ENCODE data around the gene OSBPL9. TPM values are rescaled to one million over a fixed set of nuclear protein-coding genes. Genes with fewer than 3 reads are reported as not detected.

Gene OSBPL9
- total and polyA plus RNA-seq, 9 of the 15 experiments (the other 6 are each of a cell fraction or from before 2014, with no cell fraction given) = 43.9 to 217 (median 170) TPM

DNA sequence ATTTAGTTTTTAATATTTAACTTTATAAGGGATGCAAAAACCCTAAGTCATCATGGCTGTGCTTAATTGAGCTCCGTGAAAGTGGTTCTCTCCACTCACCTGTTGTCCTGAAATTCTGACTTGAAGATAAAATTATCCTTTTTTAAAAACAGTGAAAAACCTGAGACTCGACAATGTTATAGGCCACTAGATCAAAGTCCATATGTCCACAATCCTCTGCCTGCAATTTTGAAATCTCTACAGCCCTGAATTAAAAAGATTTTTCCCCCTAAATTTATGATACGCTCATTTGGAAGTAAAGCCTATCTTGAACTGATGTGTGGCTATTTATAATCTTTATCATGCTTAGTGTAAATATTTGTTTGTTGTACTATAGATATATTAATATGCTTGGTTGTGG lies 18.7 kb downstream of the OSBPL9 start:
- Histone ChIP-seq H3K79me2 (ENCODE audit: control insufficient read depth, insufficient read depth, low read length) (peaks cover 73% of the 10 kb centered on the region), H3K9me1 (ENCODE audit: control insufficient read depth, insufficient read depth, low read length) (no peaks in the 10 kb centered on the region), H4K20me1 (replicated peaks; ENCODE audit: control insufficient read depth, insufficient read depth, low read length) (peaks cover 3% of the 10 kb centered on the region; the same call in 1 of the 2 replicates), H3K27ac (ENCODE audit: extremely low read depth, low read depth, low read length) (no peak overlapping the region), H3K9me3 (replicated peaks; ENCODE audit: control insufficient read depth, insufficient read depth, low read depth, low read length) (no peaks in the 10 kb centered on the region), H3K4me1 (replicated peaks in 1 of 2; ENCODE audit: control insufficient read depth in 2 of 2, insufficient read depth in 2 of 2, low read length in 2 of 2) (peaks cover 11 to 30% of the 10 kb centered on the region in 2 experiments; a peak in 4 of 5 replicates), H3K36me3 (ENCODE audit: control insufficient read depth, insufficient read depth, low read length) (peaks cover 3% of the 10 kb centered on the region; the same call in 1 of the 3 replicates), H2AFZ (ENCODE audit: low read depth, low read length) (no peak overlapping the region), H3K9ac (ENCODE audit: insufficient read depth in 1 of 2, low read depth in 2 of 2, low read length in 2 of 2) (no peak overlapping the region), H3K27me3 (ENCODE audit: control insufficient read depth in 2 of 2, insufficient read depth in 2 of 2, low read length in 2 of 2) (no peaks in the 10 kb centered on the region), H3K4me2 (ENCODE audit: insufficient read depth, low read length) (no peak overlapping the region), H3K4me3 (no peak overlapping the region)
- CTCF ChIA-PET (ENCODE audit: low intra/inter-chr PET ratio) = no interaction called here
- WGBS (ENCODE audit: insufficient coverage, low coverage, missing lambda C conversion rate) = 48% methylated on average over 3 of the region's 3 CpGs
- DNase-seq (ENCODE audit: extremely low read depth in 1 of 4, low spot score in 3 of 4) (no peak), FAIRE-seq (no peak), ATAC-seq (no peak)
- BruUV-seq (replicated peaks) = no TSS peak
- intact Hi-C loops (cut with micrococcal nuclease) (no loop called here), in situ Hi-C loops (cut with MboI) (no loop called here)
- POLR2A ChIA-PET = interaction anchor here (0.6 to 4.3 kb wide), 5 partner anchors 12 to 237 kb away, joined by 3 to 23 read pairs (median 4); no protein-coding TSS in a partner anchor
- TF ChIP-seq RHOXF2B (CRISPR knock-in tag; conservative IDR thresholded peaks at IDR 0.05) (no peak), CBFA2T3 (IDR thresholded peaks at IDR 0.05) (no peak), MAFK (IDR thresholded peaks at IDR 0.05; ENCODE audit: low read length) (no peak), NCOA2 (IDR thresholded peaks at IDR 0.05; ENCODE audit: partially characterized antibody in 2 of 2) (no peak), SP2 (IDR thresholded peaks at IDR 0.05; ENCODE audit: extremely low read depth, low read depth, low read length, poor library complexity, severe bottlenecking) (no peak)

DNA sequence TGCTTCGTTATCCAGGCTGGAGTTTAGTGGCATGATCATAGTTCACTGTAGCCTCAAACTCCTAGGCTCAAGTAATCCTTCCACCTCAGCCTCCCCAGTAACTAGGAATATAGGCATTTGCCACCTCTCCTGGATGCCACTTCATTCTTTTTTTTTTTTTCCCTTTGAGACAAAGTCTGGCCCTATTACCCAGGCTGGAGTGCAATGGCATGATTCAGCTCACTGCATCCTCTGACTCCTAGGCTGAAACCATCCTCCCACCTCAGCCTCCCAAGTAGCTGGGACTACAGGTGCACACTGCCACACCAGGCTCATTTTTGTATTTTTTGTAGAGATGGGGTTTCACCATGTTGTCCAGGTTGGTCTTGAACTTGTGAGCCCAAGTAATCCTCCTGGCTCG lies 19.3 kb downstream of the OSBPL9 start:
- BruUV-seq (replicated peaks) = no TSS peak
- FAIRE-seq (no peak), ATAC-seq (no peak), DNase-seq (ENCODE audit: extremely low read depth in 1 of 4, low spot score in 3 of 4) (no peak)
- H3K27ac ChIP-seq (ENCODE audit: extremely low read depth, low read depth, low read length) = no peak overlapping the region
- 93% methylated on average over 2 of the region's 2 CpGs for WGBS (ENCODE audit: insufficient coverage, low coverage, missing lambda C conversion rate)
- H3K79me2 ChIP-seq (ENCODE audit: control insufficient read depth, insufficient read depth, low read length) = peaks cover 71% of the 10 kb centered on the region
- H3K4me1 ChIP-seq (replicated peaks in 1 of 2; ENCODE audit: control insufficient read depth in 2 of 2, insufficient read depth in 2 of 2, low read length in 2 of 2) = peaks cover 6 to 25% of the 10 kb centered on the region in 2 experiments; a peak in 4 of 5 replicates
- H3K9ac ChIP-seq (ENCODE audit: insufficient read depth in 1 of 2, low read depth in 2 of 2, low read length in 2 of 2) = no peak overlapping the region; a peak in 1 of 4 replicates
- H3K9me1 ChIP-seq (ENCODE audit: control insufficient read depth, insufficient read depth, low read length) = no peaks in the 10 kb centered on the region
- in situ Hi-C loops (cut with MboI) = no loop called here
- POLR2A ChIA-PET = interaction anchor here (0.6 to 4.3 kb wide), 2 partner anchors 12 to 38 kb away, joined by 4 to 23 read pairs; no protein-coding TSS in a partner anchor
- no peak overlapping the region for H2AFZ ChIP-seq (ENCODE audit: low read depth, low read length)
- no peak overlapping the region for H3K4me3 ChIP-seq
- intact Hi-C loops (cut with micrococcal nuclease) = no loop called here
- peaks cover 3% of the 10 kb centered on the region; the same call in 1 of the 2 replicates for H4K20me1 ChIP-seq (replicated peaks; ENCODE audit: control insufficient read depth, insufficient read depth, low read length)
- H3K27me3 ChIP-seq (ENCODE audit: control insufficient read depth in 2 of 2, insufficient read depth in 2 of 2, low read length in 2 of 2) = no peaks in the 10 kb centered on the region
- H3K36me3 ChIP-seq (ENCODE audit: control insufficient read depth, insufficient read depth, low read length) = peaks cover 3% of the 10 kb centered on the region; the same call in 1 of the 3 replicates
- no peaks in the 10 kb centered on the region for H3K9me3 ChIP-seq (replicated peaks; ENCODE audit: control insufficient read depth, insufficient read depth, low read depth, low read length)
- CTCF ChIA-PET (ENCODE audit: low intra/inter-chr PET ratio) = no interaction called here
- no peak overlapping the region for H3K4me2 ChIP-seq (ENCODE audit: insufficient read depth, low read length)
- TF ChIP-seq MAFG (tag; conservative IDR thresholded peaks at IDR 0.05) (no peak), RBM25 (IDR thresholded peaks at IDR 0.05; ENCODE audit: low read depth, low read length, severe bottlenecking) (no peak), BCOR (IDR thresholded peaks at IDR 0.05) (no peak), ZNF76 (CRISPR knock-in tag; IDR thresholded peaks at IDR 0.05; ENCODE audit: borderline replicate concordance) (no peak), CC2D1A (IDR thresholded peaks at IDR 0.05) (no peak), ZNF668 (CRISPR knock-in tag; IDR thresholded peaks at IDR 0.05) (no peak), WHSC1 (IDR thresholded peaks at IDR 0.05; ENCODE audit: low read length) (no peak), POLR2A (conservative IDR thresholded peaks at IDR 0.05) (no peak), HEY1 (CRISPR knock-in tag; IDR thresholded peaks at IDR 0.05; ENCODE audit: borderline replicate concordance) (no peak), ERF (CRISPR knock-in tag; IDR thresholded peaks at IDR 0.05) (no peak)
- TF ChIP-seq, protein P1, sequence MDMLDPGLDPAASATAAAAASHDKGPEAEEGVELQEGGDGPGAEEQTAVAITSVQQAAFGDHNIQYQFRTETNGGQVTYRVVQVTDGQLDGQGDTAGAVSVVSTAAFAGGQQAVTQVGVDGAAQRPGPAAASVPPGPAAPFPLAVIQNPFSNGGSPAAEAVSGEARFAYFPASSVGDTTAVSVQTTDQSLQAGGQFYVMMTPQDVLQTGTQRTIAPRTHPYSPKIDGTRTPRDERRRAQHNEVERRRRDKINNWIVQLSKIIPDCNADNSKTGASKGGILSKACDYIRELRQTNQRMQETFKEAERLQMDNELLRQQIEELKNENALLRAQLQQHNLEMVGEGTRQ (CRISPR knock-in tag; IDR thresholded peaks at IDR 0.05) = no peak
